ENCODE data around the gene MINDY1. TPM values are rescaled to one million over a fixed set of nuclear protein-coding genes. Genes with fewer than 3 reads are reported as not detected.

Gene MINDY1
- total and polyA plus RNA-seq, 2 donors (not counting 3 experiments of a cell fraction or from before 2014, with no cell fraction given) = 12.0 to 15.4 TPM

DNA sequence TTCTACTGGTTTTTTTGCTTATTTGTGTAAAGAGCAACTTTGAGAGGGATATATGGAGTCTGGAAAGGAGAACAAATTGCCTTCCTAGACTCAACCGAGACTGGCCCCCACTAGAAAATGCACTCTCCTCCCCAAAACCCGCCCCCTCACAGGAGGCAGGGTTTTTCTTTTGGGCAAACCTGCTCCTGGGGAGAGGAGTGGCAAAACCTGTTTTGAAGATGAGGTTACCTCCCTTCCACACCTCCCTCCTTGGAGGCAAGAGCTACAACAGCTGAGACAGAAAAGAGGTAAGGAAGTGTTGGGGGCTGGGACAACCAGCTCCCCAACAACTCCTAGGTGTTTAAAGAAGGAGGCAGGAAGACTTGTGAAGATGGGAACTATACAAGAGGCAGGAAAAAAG lies 29.7 kb upstream of the MINDY1 start, which contains the start of gene BNIPL:
TSS of gene BNIPL (plus strand) at position 231 of the 400 bp plus-strand sequence. CDS start at position 371, 140 bp downstream.
- H4K20me1 ChIP-seq (replicated peaks; ENCODE audit: control insufficient read depth, extremely low read depth, insufficient read depth, low read length) = no peaks in the 10 kb centered on the region
- no peak within 1 kb of the TSS for H3K4me2 ChIP-seq (ENCODE audit: insufficient read depth, low read length)
- H3K27me3 ChIP-seq (ENCODE audit: control insufficient read depth in 2 of 2, insufficient read depth in 2 of 2, low read length in 2 of 2) = no peaks in the 10 kb centered on the region
- no TSS peak for BruUV-seq (replicated peaks)
- H3K9ac ChIP-seq (replicated peaks; ENCODE audit: extremely low read depth, insufficient read depth, low read length) = no peak within 1 kb of the TSS
- peaks cover 2 to 6% of the 10 kb centered on the region in 2 experiments for H3K36me3 ChIP-seq (ENCODE audit: control insufficient read depth in 2 of 2, extremely low read depth in 1 of 2, insufficient read depth in 2 of 2, low read length in 2 of 2)
- ChIA-PET POLR2A (no interaction called here), CTCF (interaction anchor here (0.7 to 2.3 kb wide), 4 partner anchors 12 to 40 kb away, joined by 3 to 8 read pairs (median 3); partner anchors contain the start of gene CDC42SE1)
- H3K4me1 ChIP-seq (ENCODE audit: control insufficient read depth, extremely low read depth, insufficient read depth, low read length) = no peaks in the 10 kb centered on the region
- no peak for FAIRE-seq
- H3K79me2 ChIP-seq (ENCODE audit: control insufficient read depth, insufficient read depth, low read length) = no peaks in the 10 kb centered on the region
- H3K27ac ChIP-seq (ENCODE audit: insufficient read depth, low read depth, low read length) = no peak within 1 kb of the TSS
- dilution Hi-C loops (cut with MboI; ENCODE audit: extremely low pct_ligation_motif_present, low sequenced_read_pairs) = no loop called here
- no peaks in the 10 kb centered on the region for H3K9me3 ChIP-seq (replicated peaks; ENCODE audit: control insufficient read depth, insufficient read depth, low read length)
- H3K4me3 ChIP-seq (replicated peaks in 1 of 3; ENCODE audit: insufficient read depth in 1 of 3, low read depth in 1 of 3, low read length in 3 of 3) = no peak within 1 kb of the TSS
- no peaks in the 10 kb centered on the region for H3K9me1 ChIP-seq (replicated peaks; ENCODE audit: control insufficient read depth, extremely low read depth, insufficient read depth, low read length)
- H2AFZ ChIP-seq (ENCODE audit: low read depth, low read length) = no peak within 1 kb of the TSS
- intact Hi-C loops (cut with micrococcal nuclease) = no loop called here
- TF ChIP-seq EZH2 (IDR thresholded peaks at IDR 0.05; ENCODE audit: borderline replicate concordance, low read depth, low read length, severe bottlenecking) = no peak
- TF ChIP-seq, protein P1, sequence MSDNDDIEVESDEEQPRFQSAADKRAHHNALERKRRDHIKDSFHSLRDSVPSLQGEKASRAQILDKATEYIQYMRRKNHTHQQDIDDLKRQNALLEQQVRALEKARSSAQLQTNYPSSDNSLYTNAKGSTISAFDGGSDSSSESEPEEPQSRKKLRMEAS (IDR thresholded peaks at IDR 0.05; ENCODE audit: insufficient read depth, insufficient read length) = no peak
- no peak for TF ChIP-seq JUN (IDR thresholded peaks at IDR 0.05; ENCODE audit: borderline replicate concordance, insufficient read depth, insufficient read length, low read depth)
- TF ChIP-seq GATA2 (IDR thresholded peaks at IDR 0.05; ENCODE audit: insufficient read depth, insufficient read length, low read depth, low read length) = no peak
- TF ChIP-seq, protein P2, sequence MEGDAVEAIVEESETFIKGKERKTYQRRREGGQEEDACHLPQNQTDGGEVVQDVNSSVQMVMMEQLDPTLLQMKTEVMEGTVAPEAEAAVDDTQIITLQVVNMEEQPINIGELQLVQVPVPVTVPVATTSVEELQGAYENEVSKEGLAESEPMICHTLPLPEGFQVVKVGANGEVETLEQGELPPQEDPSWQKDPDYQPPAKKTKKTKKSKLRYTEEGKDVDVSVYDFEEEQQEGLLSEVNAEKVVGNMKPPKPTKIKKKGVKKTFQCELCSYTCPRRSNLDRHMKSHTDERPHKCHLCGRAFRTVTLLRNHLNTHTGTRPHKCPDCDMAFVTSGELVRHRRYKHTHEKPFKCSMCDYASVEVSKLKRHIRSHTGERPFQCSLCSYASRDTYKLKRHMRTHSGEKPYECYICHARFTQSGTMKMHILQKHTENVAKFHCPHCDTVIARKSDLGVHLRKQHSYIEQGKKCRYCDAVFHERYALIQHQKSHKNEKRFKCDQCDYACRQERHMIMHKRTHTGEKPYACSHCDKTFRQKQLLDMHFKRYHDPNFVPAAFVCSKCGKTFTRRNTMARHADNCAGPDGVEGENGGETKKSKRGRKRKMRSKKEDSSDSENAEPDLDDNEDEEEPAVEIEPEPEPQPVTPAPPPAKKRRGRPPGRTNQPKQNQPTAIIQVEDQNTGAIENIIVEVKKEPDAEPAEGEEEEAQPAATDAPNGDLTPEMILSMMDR (IDR thresholded peaks at IDR 0.05; ENCODE audit: extremely low read depth in 1 of 2, insufficient read depth in 1 of 2, low read depth in 1 of 2, low read length in 2 of 2) = no peak
- no peak for TF ChIP-seq FOS (IDR thresholded peaks at IDR 0.05; ENCODE audit: borderline replicate concordance, insufficient read depth, low read length)
- TF ChIP-seq POLR2A (IDR thresholded peaks at IDR 0.05; ENCODE audit: low read depth, low read length) = no peak
- no peak for TF ChIP-seq MYC (IDR thresholded peaks at IDR 0.05; ENCODE audit: low read depth, low read length)
- TF ChIP-seq POLR2AphosphoS5 (IDR thresholded peaks at IDR 0.05; ENCODE audit: insufficient read depth, low read depth, low read length) = no peak
- DNase-seq (ENCODE audit: low read depth, low spot score) = no peak

All from endothelial cell of umbilical vein (primary cell).